Fibroblast of pulmonary artery (primary cell): ENCODE measurements around the gene HOXB3.
A peak's percentile ranks its signal among the peaks of the same experiment; 100 is the strongest.

ENCODE experiments used
- DNase-seq: peaks from one replicate; pipeline ENCODE4 v3.0.0-alpha.2; 2010; ENCODE audit warnings: low read depth
- H3K4me3 ChIP-seq: replicated peaks from 2 replicates; pipeline ENCODE4 v1.5.1; 2011; ENCODE audit warnings: low read depth, mild to moderate bottlenecking, control low read depth, low read length, moderate library complexity
- CTCF ChIP-seq: IDR thresholded peaks from 2 replicates; pipeline ENCODE4 v1.5.1; 2011; ENCODE audit warnings: mild to moderate bottlenecking, control low read depth, low read length, inconsistent platforms; ENCODE audit errors: missing control alignments

The HOXB3 gene

DNA sequence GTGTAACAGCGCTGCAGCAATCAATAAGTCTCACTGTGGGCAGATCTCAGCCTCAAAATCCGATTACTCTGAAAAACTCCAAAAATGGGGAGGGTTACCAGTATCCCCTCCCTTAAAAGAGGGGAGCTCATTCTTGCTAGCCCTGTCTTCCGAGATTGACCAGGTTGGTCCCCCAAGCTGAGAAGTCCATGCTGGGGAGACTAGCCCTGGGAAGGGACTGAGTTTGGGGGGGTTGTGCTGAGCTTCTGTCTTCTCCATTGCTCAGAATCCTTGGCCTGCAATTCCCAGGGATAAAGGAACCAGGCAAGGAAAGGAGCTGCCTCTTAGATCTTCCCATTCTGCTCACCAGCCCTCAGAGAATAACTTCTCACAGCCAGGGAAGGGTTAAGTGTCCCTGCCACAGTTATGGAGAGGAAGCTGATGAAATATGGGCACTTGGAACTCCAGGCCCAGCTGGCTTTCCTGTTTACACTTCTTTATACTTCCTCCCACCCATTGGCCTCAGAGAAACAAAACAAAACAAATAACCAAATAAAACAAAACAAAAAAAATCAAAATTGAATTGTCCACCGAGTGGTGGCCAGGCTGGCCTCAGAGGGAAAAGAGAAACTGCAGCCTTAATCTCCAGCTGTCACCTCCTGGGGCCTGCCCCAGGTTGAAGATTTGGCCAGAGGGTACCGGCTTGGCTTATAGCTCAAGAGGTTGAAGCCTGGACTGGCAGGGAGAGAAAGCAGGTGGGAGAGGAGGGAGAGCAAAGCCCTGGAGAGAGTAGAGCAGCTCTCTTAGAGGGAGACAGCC, 2.6 kb downstream of the HOXB3 start:
- H3K4me3 ChIP-seq = no peak overlapping the region
- DNase-seq = no peak
- no peak for TF ChIP-seq CTCF

- peak overlapping the region; percentile 61 for H3K4me3 ChIP-seq
- DNase-seq = no peak
Observed at GRCh38 chr17:48586355-48587258, 3.4 kb downstream of the HOXB3 start.

GRCh38 chr17:48584223-48584741, 5.8 kb downstream of the HOXB3 start:
- no peak for DNase-seq
- no peak for TF ChIP-seq CTCF
- peak overlapping the region; percentile 61 for H3K4me3 ChIP-seq

More at GRCh38 chr17:48586355-48587258, 3.4 kb downstream of the HOXB3 start:
- no peak for TF ChIP-seq CTCF

DNA sequence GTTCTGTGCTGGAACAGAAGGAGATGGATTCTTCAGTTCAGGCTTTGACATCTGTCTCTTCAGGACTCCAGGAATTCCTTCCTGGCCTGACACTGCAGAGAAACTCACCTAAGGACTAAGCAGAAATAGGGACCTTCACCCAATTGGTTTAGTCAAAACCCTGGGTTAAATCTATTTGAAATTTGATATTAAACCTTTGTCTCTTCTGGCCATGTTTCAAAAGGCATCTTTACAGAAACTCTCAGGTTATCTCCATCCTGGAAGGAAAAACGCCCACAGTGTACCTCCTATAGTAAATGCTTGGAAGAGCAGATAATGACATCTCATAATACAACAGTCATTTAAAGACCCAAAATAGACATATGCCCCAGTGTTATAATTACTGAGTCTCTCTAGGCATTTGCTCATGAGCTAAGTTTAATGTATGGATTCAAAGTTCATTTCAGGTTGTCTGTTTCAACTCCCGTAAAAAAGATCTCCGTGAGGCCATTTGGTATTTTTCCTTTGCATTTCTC, 6.3 kb downstream of the HOXB3 start:
- no peak for TF ChIP-seq CTCF
- H3K4me3 ChIP-seq = no peak overlapping the region
- DNase-seq = no peak

GRCh38 chr17:48582750-48583069, 7.3 kb downstream of the HOXB3 start:
- no peak for DNase-seq
- no peak for TF ChIP-seq CTCF
- H3K4me3 ChIP-seq = peak overlapping the region; percentile 52

DNA sequence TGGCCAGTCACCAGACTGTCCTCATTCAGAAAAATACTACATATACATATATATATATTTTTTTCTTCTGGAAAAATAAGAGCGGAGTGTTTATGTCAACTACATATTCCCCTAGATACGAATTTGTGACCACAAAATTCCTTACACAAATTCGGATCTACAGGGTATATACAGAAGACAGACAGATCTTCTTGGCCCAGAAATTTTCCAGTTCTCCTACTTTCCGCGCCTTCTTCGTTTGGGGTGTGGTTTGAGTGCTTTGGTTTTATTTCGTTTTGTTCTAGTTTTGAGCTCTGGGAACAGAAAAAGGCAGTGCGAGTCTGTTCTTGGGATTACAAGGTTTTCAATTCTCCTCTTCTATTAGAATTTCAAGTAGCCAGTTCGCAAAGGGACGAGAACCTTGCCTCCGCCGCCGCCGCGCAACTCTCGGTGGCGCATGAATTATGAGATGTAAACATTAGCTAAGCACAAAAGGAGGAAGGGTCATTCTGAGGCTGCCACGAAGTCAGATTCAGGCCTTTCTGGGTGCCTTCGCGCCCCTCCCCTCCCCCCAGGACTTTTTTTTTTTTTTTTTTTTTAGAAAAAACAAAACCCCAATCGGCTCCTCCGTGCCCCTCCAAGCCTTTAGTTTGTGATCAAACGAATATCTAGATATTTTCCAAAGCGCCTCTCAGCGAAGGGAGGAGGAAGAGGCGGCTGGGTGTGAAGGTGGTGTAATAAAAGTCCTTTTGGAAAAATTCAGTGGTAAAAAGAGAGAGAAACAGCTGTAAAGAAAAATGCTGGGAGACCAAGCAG, 10.1 kb downstream of the HOXB3 start:
- DNase-seq = no peak
- no peak for TF ChIP-seq CTCF
- no peak overlapping the region for H3K4me3 ChIP-seq
